Kidney (tissue), 14 donors: ENCODE results near the gene GPHA2. TPM values are rescaled to one million over a fixed set of nuclear protein-coding genes. Genes with fewer than 3 reads are reported as not detected.
A peak's percentile ranks its signal among the peaks of the same experiment; 100 is the strongest.

Experiments used
- DNase-seq, 5 donors: peaks; one replicate each; pipeline ENCODE4 v3.0.0-alpha.2; 2013 to 2020
- FAIRE-seq: peaks from 2 replicates; lab custom pipeline; 2012; peaks lifted over from hg19 to GRCh38; lab: Jason Lieb, UNC
- H3K27ac ChIP-seq, 2 donors: one replicate each; pipeline ENCODE4 v1.7.0; 2013; ENCODE audit warnings: low read depth in 2 of 2, low read length in 2 of 2, inconsistent platforms in 1 of 2
- H3K27me3 ChIP-seq: one replicate; pipeline ENCODE4 v1.7.1; 2013; ENCODE audit warnings: low read length, inconsistent platforms; ENCODE audit not compliant: control insufficient read depth, insufficient read depth
- H3K36me3 ChIP-seq, 3 donors: one replicate each; pipeline versions ENCODE4 v1.7.0 to v1.7.1; 2013; ENCODE audit warnings: low read length in 3 of 3, control low read depth in 1 of 3, inconsistent platforms in 1 of 3; ENCODE audit not compliant: insufficient read depth in 3 of 3, control insufficient read depth in 2 of 3
- H3K4me1 ChIP-seq, 3 donors: one replicate each; pipeline versions ENCODE4 v1.7.0 to v1.7.1; 2013; ENCODE audit warnings: low read length in 3 of 3, inconsistent platforms in 1 of 3, low read depth in 1 of 3; ENCODE audit not compliant: control insufficient read depth in 2 of 3, insufficient read depth in 2 of 3
- H3K4me3 ChIP-seq, 3 donors: one replicate each; pipeline versions ENCODE4 v1.7.0 to v1.8.1; 2013; ENCODE audit warnings: low read length in 3 of 3, control low read depth in 1 of 3, inconsistent platforms in 1 of 3
- H3K9ac ChIP-seq, 3 donors: one replicate each; pipeline versions ENCODE4 v1.7.0 to v1.7.1; 2013; ENCODE audit warnings: low read length in 3 of 3, control low read depth in 1 of 3, inconsistent platforms in 1 of 3
- H3K9me3 ChIP-seq, 3 donors: one replicate each; pipeline versions ENCODE4 v1.7.0 to v1.7.1; 2013; ENCODE audit warnings: low read length in 3 of 3, control low read depth in 1 of 3, inconsistent platforms in 1 of 3; ENCODE audit not compliant: control insufficient read depth in 2 of 3, insufficient read depth in 1 of 3
- intact Hi-C: fragments of 100-400 bp; cut with DNase I; formaldehyde crosslinking; loops from one replicate; pipeline ENCODE4 v1.11.1; 2022
- polyA plus RNA-seq: library from polyadenylated mRNA; stranded (reverse); fragments of 350-450 nt; fragmentation: Illumina TruSeq; extraction: RNeasy Lipid Tissue Mini Kit (QIAGEN cat#74804); gene quantifications from one replicate; pipeline ENCODE4 v1.2.3, GENCODE V29; 2014; ENCODE audit warnings: low read depth, low replicate concordance; ENCODE audit not compliant: insufficient read depth
- total RNA-seq: library from RNA; stranded (reverse); fragmentation: NEBNext Ultra II Directional; extraction: Animal tissue kit (Norgen Biotek cat#: 25700); gene quantifications from one replicate; pipeline ENCODE4 v1.2.1, GENCODE V29; 2021
- TF ChIP-seq, protein P1 (sequence below): IDR thresholded peaks from 3 replicates; pipeline ENCODE4 v1.5.1; 2012; ENCODE audit warnings: mild to moderate bottlenecking, moderate library complexity, borderline replicate concordance; ENCODE audit not compliant: insufficient read depth; ENCODE audit errors: extremely low read depth
- donor health status: control.
- donor health status: control.
- donor health status: control.
- donor health status: control.
- donor health status: control.
- donor health status: DM: yes; HTN: yes; CAD: no.
- donor health status: Normal renal cell carcinoma (clear cell type).

GPHA2 gene
- total and polyA plus RNA-seq, 2 donors from 2014 or later, result 0.99 TPM; not detected in 1

DNA sequence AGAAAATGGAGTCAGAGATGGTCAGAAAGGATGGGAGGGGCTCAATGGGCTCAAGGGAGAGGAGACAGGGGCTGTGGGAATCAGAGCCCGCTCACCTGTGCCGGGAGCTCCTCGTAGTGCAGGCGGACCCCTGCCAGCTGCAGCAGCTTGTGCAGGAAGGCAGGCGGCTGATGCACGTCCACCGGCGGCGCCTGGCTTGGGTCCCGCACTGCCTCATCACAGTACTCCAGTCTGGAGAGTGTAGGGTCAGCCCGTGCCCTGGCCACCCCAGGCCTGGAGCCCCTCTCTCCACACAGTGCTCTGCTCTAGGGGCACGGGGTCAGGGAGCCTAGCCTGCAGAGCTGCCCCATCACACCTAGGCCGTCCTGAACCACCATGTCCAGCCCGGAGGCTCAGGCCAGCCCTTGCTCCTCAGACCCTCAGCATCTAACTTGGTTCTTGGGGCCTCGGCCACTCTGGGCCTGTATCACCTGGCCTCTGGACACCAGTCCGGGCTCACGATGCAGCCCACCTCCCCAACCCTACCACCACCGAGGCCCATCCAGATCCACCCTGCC is 22.4 kb downstream of the GPHA2 start:
- DNase-seq, result no peak
- Histone ChIP-seq H3K4me1 (peaks cover 0 to 15% (median 4%) of the 10 kb centered on the region in 3 donors), H3K36me3 (peaks cover 0 to 38% (median 13%) of the 10 kb centered on the region in 3 donors), H3K9ac (no peak overlapping the region), H3K4me3 (no peak overlapping the region), H3K27me3 (no peaks in the 10 kb centered on the region), H3K27ac (no peak overlapping the region), H3K9me3 (no peaks in the 10 kb centered on the region)
- TF ChIP-seq, protein P1, sequence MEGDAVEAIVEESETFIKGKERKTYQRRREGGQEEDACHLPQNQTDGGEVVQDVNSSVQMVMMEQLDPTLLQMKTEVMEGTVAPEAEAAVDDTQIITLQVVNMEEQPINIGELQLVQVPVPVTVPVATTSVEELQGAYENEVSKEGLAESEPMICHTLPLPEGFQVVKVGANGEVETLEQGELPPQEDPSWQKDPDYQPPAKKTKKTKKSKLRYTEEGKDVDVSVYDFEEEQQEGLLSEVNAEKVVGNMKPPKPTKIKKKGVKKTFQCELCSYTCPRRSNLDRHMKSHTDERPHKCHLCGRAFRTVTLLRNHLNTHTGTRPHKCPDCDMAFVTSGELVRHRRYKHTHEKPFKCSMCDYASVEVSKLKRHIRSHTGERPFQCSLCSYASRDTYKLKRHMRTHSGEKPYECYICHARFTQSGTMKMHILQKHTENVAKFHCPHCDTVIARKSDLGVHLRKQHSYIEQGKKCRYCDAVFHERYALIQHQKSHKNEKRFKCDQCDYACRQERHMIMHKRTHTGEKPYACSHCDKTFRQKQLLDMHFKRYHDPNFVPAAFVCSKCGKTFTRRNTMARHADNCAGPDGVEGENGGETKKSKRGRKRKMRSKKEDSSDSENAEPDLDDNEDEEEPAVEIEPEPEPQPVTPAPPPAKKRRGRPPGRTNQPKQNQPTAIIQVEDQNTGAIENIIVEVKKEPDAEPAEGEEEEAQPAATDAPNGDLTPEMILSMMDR, result no peak
- no peak for FAIRE-seq
- intact Hi-C loops, result no loop called here

DNA sequence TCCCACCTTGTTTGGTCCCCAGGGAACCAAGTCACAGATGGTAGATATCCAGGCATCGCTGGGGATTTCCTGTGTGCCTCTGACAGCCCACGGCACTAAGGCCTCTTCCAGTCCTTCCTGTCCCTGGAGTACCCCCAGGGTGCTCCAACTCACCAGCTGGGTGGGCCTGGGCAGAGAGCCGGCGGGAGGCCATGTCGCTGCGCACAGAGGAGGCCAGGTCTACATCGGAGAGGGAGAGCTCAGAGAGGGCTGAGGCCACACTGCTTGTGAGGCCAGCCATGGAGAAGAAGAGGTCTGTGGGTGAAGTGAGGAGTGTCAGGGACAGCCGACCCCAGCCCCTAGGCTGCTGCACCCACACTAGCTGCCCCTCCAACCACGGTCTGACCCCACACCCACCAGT is 24.0 kb downstream of the GPHA2 start:
- intact Hi-C loops, result no loop called here
- Histone ChIP-seq H3K36me3 (peaks cover 0 to 44% (median 15%) of the 10 kb centered on the region in 3 donors), H3K4me3 (no peak overlapping the region), H3K9me3 (no peaks in the 10 kb centered on the region), H3K27me3 (no peaks in the 10 kb centered on the region), H3K27ac (no peak overlapping the region), H3K9ac (no peak overlapping the region), H3K4me1 (peaks cover 0 to 12% (median 4%) of the 10 kb centered on the region in 3 donors)
- DNase-seq (no peak), FAIRE-seq (no peak)
- TF ChIP-seq, protein P1, result no peak

DNA sequence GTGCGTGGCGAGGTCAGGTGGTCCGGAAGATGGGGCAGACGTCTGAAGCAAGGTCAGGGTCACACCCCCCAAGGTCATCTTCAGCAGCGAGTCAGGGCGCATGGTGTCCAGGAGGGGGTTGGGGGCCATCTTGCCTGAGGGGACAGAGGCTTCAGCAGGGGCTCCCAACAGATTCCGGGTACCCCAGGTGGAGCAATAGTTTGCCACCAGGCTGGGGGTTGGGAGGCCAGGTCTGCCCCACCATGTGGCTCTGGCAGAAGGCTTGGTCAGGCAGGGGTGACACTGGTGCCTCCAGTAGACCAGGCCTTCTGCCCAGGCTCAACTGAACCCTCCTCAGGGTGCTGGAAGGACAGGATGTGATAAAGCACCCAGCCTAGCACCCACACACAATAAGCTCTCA is 24.6 kb downstream of the GPHA2 start:
- Histone ChIP-seq H3K27ac (no peak overlapping the region), H3K4me1 (peaks cover 0 to 7% (median 4%) of the 10 kb centered on the region in 3 donors), H3K36me3 (peaks cover 0 to 44% (median 15%) of the 10 kb centered on the region in 3 donors), H3K4me3 (no peak overlapping the region), H3K27me3 (no peaks in the 10 kb centered on the region), H3K9me3 (no peaks in the 10 kb centered on the region), H3K9ac (no peak overlapping the region)
- intact Hi-C loops, result no loop called here
- DNase-seq (peak in 1 of 5 donors; percentile 59), FAIRE-seq (no peak)
- TF ChIP-seq, protein P1, result no peak
